Upper lobe of right lung (tissue), 1 donor: ENCODE results near the gene RAB31. TPM values are rescaled to one million over a fixed set of nuclear protein-coding genes. Genes with fewer than 3 reads are reported as not detected.

Experiments
- ATAC-seq: fragments of 200-7000 bp; cut with Tn5 transposase; one replicate; pipeline ENCODE4 v1.9.1; 2020; ENCODE audit warnings: mild to moderate bottlenecking, moderate library complexity
- DNase-seq: peaks from one replicate; pipeline ENCODE4 v3.0.0-alpha.2; 2020
- H3K27ac ChIP-seq: fragments of 200-600 bp; one replicate; pipeline ENCODE4 v1.8.0; 2022
- H3K27me3 ChIP-seq: fragments of 200-600 bp; one replicate; pipeline ENCODE4 v1.8.0; 2022; ENCODE audit warnings: mild to moderate bottlenecking
- H3K36me3 ChIP-seq: fragments of 200-600 bp; one replicate; pipeline ENCODE4 v1.8.0; 2022
- H3K4me1 ChIP-seq: fragments of 200-600 bp; one replicate; pipeline ENCODE4 v1.8.0; 2022
- H3K4me3 ChIP-seq: fragments of 200-600 bp; one replicate; pipeline ENCODE4 v1.8.0; 2022; ENCODE audit warnings: mild to moderate bottlenecking
- H3K9me3 ChIP-seq: fragments of 200-600 bp; one replicate; pipeline ENCODE4 v1.8.0; 2022
- intact Hi-C: fragments of 100-400 bp; cut with DNase I; formaldehyde crosslinking; loops from one replicate; pipeline ENCODE4 v1.11.0; 2022
- total RNA-seq: library from RNA; stranded (reverse); fragmentation: NEBNext Ultra II Directional; extraction: Animal tissue kit (Norgen Biotek cat#: 25700); gene quantifications from one replicate; pipeline ENCODE4 v1.2.1, GENCODE V29; 2021
- TF ChIP-seq, protein P1 (sequence below): fragments of 200-600 bp; IDR thresholded peaks from one replicate; pipeline ENCODE4 v1.8.0; 2022; ENCODE audit warnings: antibody characterized with exemption
- donor health status: DM: no; HTN: yes; CAD: no; lungs with severe emphysema.

RAB31 gene
- total RNA-seq, 1 donor from 2014 or later = 137 TPM

- Histone ChIP-seq H3K36me3 (no peaks in the 10 kb centered on the region), H3K4me3 (no peak overlapping the region), H3K27me3 (no peaks in the 10 kb centered on the region), H3K4me1 (no peaks in the 10 kb centered on the region), H3K27ac (no peak overlapping the region), H3K9me3 (no peaks in the 10 kb centered on the region)
- TF ChIP-seq, protein P1, sequence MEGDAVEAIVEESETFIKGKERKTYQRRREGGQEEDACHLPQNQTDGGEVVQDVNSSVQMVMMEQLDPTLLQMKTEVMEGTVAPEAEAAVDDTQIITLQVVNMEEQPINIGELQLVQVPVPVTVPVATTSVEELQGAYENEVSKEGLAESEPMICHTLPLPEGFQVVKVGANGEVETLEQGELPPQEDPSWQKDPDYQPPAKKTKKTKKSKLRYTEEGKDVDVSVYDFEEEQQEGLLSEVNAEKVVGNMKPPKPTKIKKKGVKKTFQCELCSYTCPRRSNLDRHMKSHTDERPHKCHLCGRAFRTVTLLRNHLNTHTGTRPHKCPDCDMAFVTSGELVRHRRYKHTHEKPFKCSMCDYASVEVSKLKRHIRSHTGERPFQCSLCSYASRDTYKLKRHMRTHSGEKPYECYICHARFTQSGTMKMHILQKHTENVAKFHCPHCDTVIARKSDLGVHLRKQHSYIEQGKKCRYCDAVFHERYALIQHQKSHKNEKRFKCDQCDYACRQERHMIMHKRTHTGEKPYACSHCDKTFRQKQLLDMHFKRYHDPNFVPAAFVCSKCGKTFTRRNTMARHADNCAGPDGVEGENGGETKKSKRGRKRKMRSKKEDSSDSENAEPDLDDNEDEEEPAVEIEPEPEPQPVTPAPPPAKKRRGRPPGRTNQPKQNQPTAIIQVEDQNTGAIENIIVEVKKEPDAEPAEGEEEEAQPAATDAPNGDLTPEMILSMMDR = no peak
- DNase-seq (no peak), ATAC-seq (no peak)
- intact Hi-C loops = no loop called here
These were observed 88.9 kb downstream of the RAB31 start for GRCh38 chr18:9796935-9797549.

GRCh38 chr18:9802175-9803062 is 94.3 kb downstream of the RAB31 start:
- no peak for DNase-seq
- TF ChIP-seq, protein P1 = no peak
- no peak overlapping the region for H3K4me3 ChIP-seq
- intact Hi-C loops = no loop called here
- no peak for ATAC-seq
- no peak overlapping the region for H3K27ac ChIP-seq
- peaks cover 22% of the 10 kb centered on the region for H3K4me1 ChIP-seq
- H3K36me3 ChIP-seq = no peaks in the 10 kb centered on the region
- no peaks in the 10 kb centered on the region for H3K27me3 ChIP-seq
- H3K9me3 ChIP-seq = no peaks in the 10 kb centered on the region

GRCh38 chr18:9803063-9803697 is 95.1 kb downstream of the RAB31 start:
- DNase-seq = no peak
- Histone ChIP-seq H3K27ac (no peak overlapping the region), H3K4me3 (no peak overlapping the region), H3K4me1 (peaks cover 26% of the 10 kb centered on the region), H3K27me3 (no peaks in the 10 kb centered on the region), H3K36me3 (no peaks in the 10 kb centered on the region), H3K9me3 (no peaks in the 10 kb centered on the region)
- TF ChIP-seq, protein P1 = no peak
- intact Hi-C loops = no loop called here
- ATAC-seq = no peak

GRCh38 chr18:9803698-9804516 is 95.8 kb downstream of the RAB31 start:
- Histone ChIP-seq H3K4me1 (peaks cover 34% of the 10 kb centered on the region), H3K4me3 (no peak overlapping the region), H3K36me3 (no peaks in the 10 kb centered on the region), H3K27ac (peak overlapping the region; percentile 43), H3K9me3 (no peaks in the 10 kb centered on the region), H3K27me3 (no peaks in the 10 kb centered on the region)
- no peak for DNase-seq
- intact Hi-C loops = no loop called here
- ATAC-seq = peak; percentile 31
- TF ChIP-seq, protein P1 = no peak

- no peaks in the 10 kb centered on the region for H3K27me3 ChIP-seq
- ATAC-seq (peak; percentile 72), DNase-seq (no peak)
- H3K4me3 ChIP-seq = no peak overlapping the region
- no peaks in the 10 kb centered on the region for H3K36me3 ChIP-seq
- TF ChIP-seq, protein P1 = no peak
- peaks cover 35% of the 10 kb centered on the region for H3K4me1 ChIP-seq
- intact Hi-C loops = no loop called here
- H3K27ac ChIP-seq = peak overlapping the region; percentile 43
- no peaks in the 10 kb centered on the region for H3K9me3 ChIP-seq
These were observed 96.5 kb downstream of the RAB31 start for GRCh38 chr18:9804517-9805104.
